MM.1S (cell line): ENCODE data around the gene MAGOH.
A peak's percentile ranks its signal among the peaks of the same experiment; 100 is the strongest.

ENCODE experiments used
- DNase-seq: peaks from one replicate; pipeline ENCODE4 v3.0.0-alpha.2; 2015
- H2AFZ ChIP-seq: fragments of 300-600 bp; sonication (generic); 2 replicates; pipeline ENCODE4 v1.6.0; 2016; ENCODE audit warnings: antibody characterized with exemption, low read length
- H3F3A ChIP-seq: fragments of 300-600 bp; sonication (generic); 2 replicates; pipeline ENCODE4 v1.6.1; 2016; ENCODE audit warnings: mild to moderate bottlenecking, antibody characterized with exemption, low read length, moderate library complexity, mixed read lengths; ENCODE audit not compliant: insufficient read depth
- H3K27ac ChIP-seq: fragments of 300-600 bp; sonication (generic); 2 replicates; pipeline ENCODE4 v1.5.1; 2016; ENCODE audit warnings: mild to moderate bottlenecking, low read length
- H3K27me3 ChIP-seq: fragments of 300-600 bp; sonication (generic); replicated peaks from 2 replicates; pipeline ENCODE4 v1.6.0; 2016; ENCODE audit warnings: low read length; ENCODE audit not compliant: insufficient read depth
- H3K36me3 ChIP-seq: fragments of 300-600 bp; sonication (generic); replicated peaks from 2 replicates; pipeline ENCODE4 v1.6.1; 2016; ENCODE audit warnings: mild to moderate bottlenecking, low read length, mixed read lengths; ENCODE audit not compliant: insufficient read depth
- H3K4me1 ChIP-seq: fragments of 300-600 bp; sonication (generic); 2 replicates; pipeline ENCODE4 v1.6.1; 2016; ENCODE audit warnings: low read length, mixed read lengths
- H3K4me2 ChIP-seq: fragments of 300-600 bp; sonication (generic); 2 replicates; pipeline ENCODE4 v1.6.0; 2016; ENCODE audit warnings: low read depth, low read length
- H3K4me3 ChIP-seq: fragments of 300-600 bp; sonication (generic); 2 replicates; pipeline ENCODE4 v1.5.1; 2016; ENCODE audit warnings: low read length, mixed read lengths
- H3K79me2 ChIP-seq: fragments of 300-600 bp; sonication (generic); 2 replicates; pipeline ENCODE4 v1.6.1; 2016; ENCODE audit warnings: mixed run types, low read length, mixed read lengths
- H3K9ac ChIP-seq: fragments of 300-600 bp; sonication (generic); 2 replicates; pipeline ENCODE4 v1.6.1; 2016; ENCODE audit warnings: low read length, mixed read lengths
- H3K9me2 ChIP-seq: fragments of 300-600 bp; sonication (generic); replicated peaks from 2 replicates; pipeline ENCODE4 v1.6.1; 2016; ENCODE audit warnings: mild to moderate bottlenecking, low read length, mixed read lengths; ENCODE audit not compliant: insufficient read depth
- H3K9me3 ChIP-seq: fragments of 300-600 bp; sonication (generic); replicated peaks from 2 replicates; pipeline ENCODE4 v1.6.1; 2016; ENCODE audit warnings: mild to moderate bottlenecking, low read length, mixed read lengths; ENCODE audit not compliant: insufficient read depth
- H4K20me1 ChIP-seq: fragments of 300-600 bp; sonication (generic); 2 replicates; pipeline ENCODE4 v1.6.1; 2016; ENCODE audit warnings: mild to moderate bottlenecking, low read length, moderate library complexity, mixed read lengths; ENCODE audit not compliant: insufficient read depth
- EZH2 ChIP-seq: fragments of 300-600 bp; sonication (generic); optimal IDR thresholded peaks from 2 replicates; pipeline ENCODE3; 2017; ENCODE audit warnings: low read depth, mild to moderate bottlenecking, antibody characterized with exemption, low read length, mixed read lengths
- EZH2phosphoT487 ChIP-seq: fragments of 300-600 bp; sonication (generic); IDR thresholded peaks from 2 replicates; pipeline ENCODE4 v1.6.1; 2018; ENCODE audit warnings: antibody characterized with exemption, low read length
- TF ChIP-seq, protein P1 (sequence below): fragments of 300-600 bp; sonication (generic); IDR thresholded peaks from 2 replicates; pipeline ENCODE4 v1.5.1; 2016; ENCODE audit warnings: antibody characterized with exemption, low read length, mixed read lengths

The MAGOH gene

DNA sequence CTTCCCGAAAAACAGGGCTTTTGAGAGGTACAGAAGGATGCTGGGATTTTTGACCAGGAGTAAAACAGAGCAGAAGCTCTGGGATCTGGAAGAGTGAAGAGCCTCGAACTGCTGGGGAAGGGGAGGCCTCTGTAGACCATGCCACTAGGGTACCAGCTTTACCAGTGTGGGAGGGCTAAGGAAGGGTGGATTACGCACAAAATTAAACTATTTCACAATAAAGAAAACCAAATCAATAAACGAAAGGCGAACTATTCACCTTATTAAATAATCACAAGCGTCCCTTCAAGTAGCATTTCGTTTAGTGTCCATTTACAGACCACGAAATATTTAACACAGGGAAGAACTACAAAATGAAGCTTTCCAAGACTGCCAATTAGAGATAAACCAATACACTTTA, 18.6 kb downstream of the MAGOH start:
- Histone ChIP-seq H3K9ac (peak overlapping the region; percentile 84; the same call in 1 of the 2 replicates), H3K27me3 (no peaks in the 10 kb centered on the region), H3K4me1 (peaks cover 12% of the 10 kb centered on the region; the same call in 1 of the 2 replicates), H3K36me3 (no peaks in the 10 kb centered on the region), H3K9me2 (no peaks in the 10 kb centered on the region), H3F3A (no peaks in the 10 kb centered on the region), H3K27ac (no peak overlapping the region; the same call in 1 of the 2 replicates), H3K79me2 (peaks cover 7% of the 10 kb centered on the region), H3K4me3 (peak overlapping the region; percentile 77), H3K4me2 (peak overlapping the region; percentile 93), H3K9me3 (no peaks in the 10 kb centered on the region), H2AFZ (peak overlapping the region; percentile 79), H4K20me1 (no peaks in the 10 kb centered on the region)
- TF ChIP-seq, protein P1, sequence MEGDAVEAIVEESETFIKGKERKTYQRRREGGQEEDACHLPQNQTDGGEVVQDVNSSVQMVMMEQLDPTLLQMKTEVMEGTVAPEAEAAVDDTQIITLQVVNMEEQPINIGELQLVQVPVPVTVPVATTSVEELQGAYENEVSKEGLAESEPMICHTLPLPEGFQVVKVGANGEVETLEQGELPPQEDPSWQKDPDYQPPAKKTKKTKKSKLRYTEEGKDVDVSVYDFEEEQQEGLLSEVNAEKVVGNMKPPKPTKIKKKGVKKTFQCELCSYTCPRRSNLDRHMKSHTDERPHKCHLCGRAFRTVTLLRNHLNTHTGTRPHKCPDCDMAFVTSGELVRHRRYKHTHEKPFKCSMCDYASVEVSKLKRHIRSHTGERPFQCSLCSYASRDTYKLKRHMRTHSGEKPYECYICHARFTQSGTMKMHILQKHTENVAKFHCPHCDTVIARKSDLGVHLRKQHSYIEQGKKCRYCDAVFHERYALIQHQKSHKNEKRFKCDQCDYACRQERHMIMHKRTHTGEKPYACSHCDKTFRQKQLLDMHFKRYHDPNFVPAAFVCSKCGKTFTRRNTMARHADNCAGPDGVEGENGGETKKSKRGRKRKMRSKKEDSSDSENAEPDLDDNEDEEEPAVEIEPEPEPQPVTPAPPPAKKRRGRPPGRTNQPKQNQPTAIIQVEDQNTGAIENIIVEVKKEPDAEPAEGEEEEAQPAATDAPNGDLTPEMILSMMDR, result no peak
- TF ChIP-seq EZH2 (no peak), EZH2phosphoT487 (no peak)
- DNase-seq, result no peak

DNA sequence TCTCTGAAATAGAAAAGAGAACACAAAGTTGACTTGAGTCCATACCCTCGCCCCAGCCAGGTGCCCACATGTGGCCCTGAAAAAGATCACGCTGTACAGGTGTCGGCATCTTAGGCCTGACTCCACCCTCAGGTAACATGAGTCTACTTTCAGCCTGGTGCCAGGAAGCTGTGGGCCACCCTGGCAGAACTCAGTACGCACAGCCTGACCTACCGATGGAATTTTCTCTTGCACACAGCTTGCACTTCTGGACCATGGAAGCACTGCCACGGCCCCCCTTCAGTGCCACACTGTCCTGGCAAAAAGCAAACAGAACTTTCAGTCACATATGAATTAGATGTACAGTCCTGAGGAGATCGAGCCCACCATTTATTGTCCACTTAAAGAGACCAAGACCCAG, 20.1 kb downstream of the MAGOH start:
- Histone ChIP-seq H3K9ac (no peak overlapping the region), H3K4me1 (peaks cover 12% of the 10 kb centered on the region; the same call in 1 of the 2 replicates), H3K27me3 (no peaks in the 10 kb centered on the region), H4K20me1 (no peaks in the 10 kb centered on the region), H3K36me3 (no peaks in the 10 kb centered on the region), H3K79me2 (peaks cover 7% of the 10 kb centered on the region), H3K27ac (no peak overlapping the region), H3F3A (no peaks in the 10 kb centered on the region), H3K4me2 (no peak overlapping the region), H3K9me3 (no peaks in the 10 kb centered on the region), H3K9me2 (no peaks in the 10 kb centered on the region), H2AFZ (no peak overlapping the region), H3K4me3 (no peak overlapping the region)
- no peak for TF ChIP-seq EZH2
- no peak for DNase-seq

DNA sequence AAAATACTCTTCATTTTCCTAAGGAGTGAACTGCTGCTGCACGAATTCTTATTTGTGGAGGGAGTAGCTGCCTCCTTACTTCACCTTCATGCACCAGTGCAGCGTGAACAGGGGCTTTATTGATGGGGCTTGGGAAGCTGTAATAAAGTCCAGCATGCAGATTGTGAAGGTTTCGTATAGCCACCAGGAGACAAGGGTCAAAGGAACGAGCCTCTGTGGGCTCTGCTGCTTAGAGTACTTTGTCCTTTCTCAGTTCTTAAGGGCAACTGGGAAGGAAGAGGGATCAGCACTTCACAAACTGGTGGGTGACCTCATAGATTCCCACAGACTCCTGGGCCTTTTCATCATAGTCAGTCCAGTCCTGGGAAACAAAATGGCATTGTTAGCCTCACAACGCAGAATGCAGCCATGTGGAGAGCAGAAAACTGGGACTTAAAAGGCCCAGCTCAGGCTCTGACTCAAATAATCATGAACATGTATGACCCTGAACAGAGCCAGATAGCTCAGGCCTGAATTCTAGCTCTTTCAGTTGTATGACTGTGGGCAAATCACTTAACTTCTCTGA, 23.9 kb downstream of the MAGOH start:
- Histone ChIP-seq H3K9me3 (no peaks in the 10 kb centered on the region), H2AFZ (no peak overlapping the region), H4K20me1 (no peaks in the 10 kb centered on the region), H3K9ac (no peak overlapping the region), H3K9me2 (no peaks in the 10 kb centered on the region), H3K79me2 (peaks cover 3% of the 10 kb centered on the region), H3K36me3 (no peaks in the 10 kb centered on the region), H3K4me2 (no peak overlapping the region), H3K27me3 (no peaks in the 10 kb centered on the region), H3F3A (no peaks in the 10 kb centered on the region), H3K27ac (no peak overlapping the region), H3K4me1 (peaks cover 4% of the 10 kb centered on the region; the same call in 1 of the 2 replicates), H3K4me3 (no peak overlapping the region)
- DNase-seq, result no peak
- TF ChIP-seq EZH2 (no peak), EZH2phosphoT487 (no peak)
- TF ChIP-seq, protein P1, result no peak

GRCh38 chr1:53210954-53211353, 27.4 kb downstream of the MAGOH start:
- no peaks in the 10 kb centered on the region for H3F3A ChIP-seq
- no peaks in the 10 kb centered on the region for H4K20me1 ChIP-seq
- no peaks in the 10 kb centered on the region for H3K27me3 ChIP-seq
- no peak for TF ChIP-seq EZH2phosphoT487
- TF ChIP-seq EZH2, result no peak
- TF ChIP-seq, protein P1, result no peak
- H3K9me3 ChIP-seq, result no peaks in the 10 kb centered on the region
- H2AFZ ChIP-seq, result no peak overlapping the region
- no peaks in the 10 kb centered on the region for H3K9me2 ChIP-seq
- H3K4me3 ChIP-seq, result no peak overlapping the region
- no peaks in the 10 kb centered on the region for H3K79me2 ChIP-seq
- no peaks in the 10 kb centered on the region for H3K36me3 ChIP-seq
- H3K4me1 ChIP-seq, result no peaks in the 10 kb centered on the region
- DNase-seq, result no peak
- H3K4me2 ChIP-seq, result no peak overlapping the region
- H3K9ac ChIP-seq, result no peak overlapping the region
- H3K27ac ChIP-seq, result no peak overlapping the region
